ENCODE measurements around the gene PITPNC1. TPM values are rescaled to one million over a fixed set of nuclear protein-coding genes. Genes with fewer than 3 reads are reported as not detected.

PITPNC1 gene
- total RNA-seq, 4 donors from 2014 or later = 8.0 to 20.4 (median 9.6) TPM

DNA sequence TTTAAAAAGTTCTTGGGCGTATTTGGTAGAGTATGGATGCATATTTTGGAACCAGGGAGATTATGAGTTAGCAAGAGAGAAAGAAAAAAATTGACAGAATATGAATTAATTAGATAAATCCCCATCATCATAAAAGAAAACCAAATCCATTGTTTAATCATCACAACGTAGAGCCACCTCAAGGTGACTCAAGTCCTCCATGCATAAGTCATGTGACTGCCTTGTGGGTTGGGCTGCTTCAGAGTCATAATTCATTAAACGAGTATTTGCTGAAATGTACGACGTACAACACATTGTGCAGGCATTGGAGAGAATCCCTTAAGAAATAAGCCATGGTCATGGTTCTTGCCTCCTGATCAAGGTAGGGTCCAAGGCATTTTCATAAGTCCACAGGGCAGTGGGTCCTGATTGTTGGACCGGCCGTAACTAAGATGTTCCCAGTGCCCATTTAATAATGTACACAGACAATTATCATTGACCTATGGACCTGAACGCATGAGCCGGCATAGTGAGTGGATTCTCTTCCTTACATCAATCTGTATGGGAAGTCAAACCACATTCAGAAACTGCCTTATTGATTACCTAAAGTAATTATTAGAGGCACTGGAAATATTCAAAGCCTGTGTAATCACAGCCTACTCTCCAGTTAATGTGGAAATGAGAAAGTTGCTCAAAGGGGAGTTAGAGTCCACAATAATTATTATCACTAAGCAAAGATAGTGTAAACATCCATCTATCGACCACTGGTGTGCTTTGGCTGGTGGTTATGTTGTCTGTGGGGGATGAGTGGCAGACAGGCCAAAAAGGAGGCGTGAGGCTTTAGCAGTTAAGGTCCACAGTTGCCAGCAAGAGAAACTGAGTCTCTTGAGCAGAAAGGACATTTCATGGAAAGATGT is 165.4 kb downstream of the PITPNC1 start:
- WGBS, 2 donors = 76 to 89% methylated on average over 11 of the region's 11 CpGs
- H3K4me1 ChIP-seq = peaks cover 0 to 12% (median 0%) of the 10 kb centered on the region in 4 donors
- no peak overlapping the region for H3K4me3 ChIP-seq
- H3K36me3 ChIP-seq = no peaks in the 10 kb centered on the region
- TF ChIP-seq POLR2A (IDR thresholded peaks at IDR 0.05) = no peak
- TF ChIP-seq, protein P1, sequence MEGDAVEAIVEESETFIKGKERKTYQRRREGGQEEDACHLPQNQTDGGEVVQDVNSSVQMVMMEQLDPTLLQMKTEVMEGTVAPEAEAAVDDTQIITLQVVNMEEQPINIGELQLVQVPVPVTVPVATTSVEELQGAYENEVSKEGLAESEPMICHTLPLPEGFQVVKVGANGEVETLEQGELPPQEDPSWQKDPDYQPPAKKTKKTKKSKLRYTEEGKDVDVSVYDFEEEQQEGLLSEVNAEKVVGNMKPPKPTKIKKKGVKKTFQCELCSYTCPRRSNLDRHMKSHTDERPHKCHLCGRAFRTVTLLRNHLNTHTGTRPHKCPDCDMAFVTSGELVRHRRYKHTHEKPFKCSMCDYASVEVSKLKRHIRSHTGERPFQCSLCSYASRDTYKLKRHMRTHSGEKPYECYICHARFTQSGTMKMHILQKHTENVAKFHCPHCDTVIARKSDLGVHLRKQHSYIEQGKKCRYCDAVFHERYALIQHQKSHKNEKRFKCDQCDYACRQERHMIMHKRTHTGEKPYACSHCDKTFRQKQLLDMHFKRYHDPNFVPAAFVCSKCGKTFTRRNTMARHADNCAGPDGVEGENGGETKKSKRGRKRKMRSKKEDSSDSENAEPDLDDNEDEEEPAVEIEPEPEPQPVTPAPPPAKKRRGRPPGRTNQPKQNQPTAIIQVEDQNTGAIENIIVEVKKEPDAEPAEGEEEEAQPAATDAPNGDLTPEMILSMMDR (IDR thresholded peaks at IDR 0.05) = no peak
- no peak for TF ChIP-seq EP300 (IDR thresholded peaks at IDR 0.05)
- DNase-seq (ENCODE audit: low spot score in 2 of 2) = no peak
- no peaks in the 10 kb centered on the region for H3K27me3 ChIP-seq
- no peaks in the 10 kb centered on the region for H3K9me3 ChIP-seq
- H3K27ac ChIP-seq = no peak overlapping the region

DNA sequence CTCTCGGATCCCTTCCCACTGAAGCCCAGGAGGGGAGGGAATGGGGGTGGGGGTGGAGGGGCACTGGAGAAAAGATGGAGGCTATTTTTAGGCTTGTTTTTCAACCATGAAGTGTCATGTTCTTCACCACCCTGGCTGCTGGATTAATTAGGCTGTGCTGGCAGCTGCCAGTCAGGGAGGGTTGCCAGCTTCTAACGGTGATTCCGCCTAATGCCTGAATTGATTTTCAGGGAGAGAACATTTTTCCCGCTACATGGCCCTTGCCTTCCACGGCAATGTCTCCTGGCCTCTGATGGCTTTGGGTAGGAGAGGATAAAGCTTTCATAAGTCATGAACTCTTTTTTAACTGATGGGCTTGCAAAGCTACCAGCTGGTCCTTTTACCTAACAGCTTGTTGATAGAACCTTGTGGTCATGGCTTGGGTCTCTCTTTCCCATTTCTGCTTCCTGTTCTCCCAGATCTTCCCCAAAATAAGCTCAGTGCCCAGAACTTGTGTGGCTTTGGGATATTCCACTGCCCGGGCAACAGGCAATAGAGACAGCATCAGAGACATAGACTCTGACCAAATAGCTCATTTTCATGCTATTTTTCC is 167.4 kb downstream of the PITPNC1 start:
- Histone ChIP-seq H3K4me3 (no peak overlapping the region), H3K4me1 (peaks cover 0 to 12% (median 0%) of the 10 kb centered on the region in 4 donors), H3K27ac (no peak overlapping the region), H3K36me3 (no peaks in the 10 kb centered on the region), H3K9me3 (no peaks in the 10 kb centered on the region), H3K27me3 (no peaks in the 10 kb centered on the region)
- WGBS, 2 donors = 94 to 96% methylated on average over 6 of the region's 6 CpGs
- no peak for DNase-seq (ENCODE audit: low spot score in 2 of 2)
- TF ChIP-seq POLR2A (IDR thresholded peaks at IDR 0.05) (no peak), EP300 (IDR thresholded peaks at IDR 0.05) (no peak)
- TF ChIP-seq, protein P1 (IDR thresholded peaks at IDR 0.05) = no peak

DNA sequence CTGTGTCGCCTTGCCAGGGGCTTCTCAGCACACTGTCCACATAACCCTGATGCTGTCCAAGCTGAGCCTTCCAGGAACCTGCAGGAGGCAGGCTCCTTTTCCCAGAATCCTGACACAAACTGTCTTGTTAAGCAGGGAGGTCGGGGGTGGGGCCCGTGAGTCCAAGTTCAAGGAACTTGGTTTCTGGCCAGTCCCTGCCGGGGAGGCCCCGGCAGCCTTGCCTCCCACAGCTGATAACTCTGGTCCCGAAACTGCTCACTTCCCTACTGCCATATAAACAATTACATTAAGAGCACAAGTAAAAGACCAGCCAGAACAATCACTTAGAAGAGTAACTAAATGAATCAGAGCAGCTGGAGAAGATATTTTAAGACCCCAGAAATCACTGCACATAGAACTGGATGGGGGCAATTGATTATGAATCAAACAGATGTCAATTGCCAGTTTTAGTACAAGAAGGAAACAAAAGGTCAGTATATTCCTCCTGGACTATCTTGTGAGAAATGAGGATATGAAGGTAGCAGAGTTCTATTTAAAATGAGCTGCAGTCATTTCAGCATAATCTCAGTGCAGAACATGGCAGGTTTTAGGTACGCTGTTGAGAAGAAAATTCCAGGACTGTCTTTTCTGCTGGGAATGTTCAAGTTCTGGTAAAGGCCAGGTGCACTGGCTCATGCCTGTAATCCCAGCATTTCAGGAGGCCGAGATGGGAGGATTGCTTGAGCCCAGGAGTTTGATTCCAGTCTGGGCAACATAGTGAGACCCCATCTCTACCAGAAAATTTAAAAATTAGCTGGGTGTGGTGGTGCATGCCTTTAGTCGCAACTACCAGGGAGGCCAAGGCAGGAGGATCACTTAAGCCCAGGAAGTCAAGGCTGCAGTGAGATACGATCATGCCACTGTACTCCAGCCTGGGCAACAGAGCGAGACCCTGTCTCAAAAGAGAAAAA is 169.8 kb downstream of the PITPNC1 start:
- TF ChIP-seq, protein P1 (IDR thresholded peaks at IDR 0.05) = no peak
- TF ChIP-seq EP300 (IDR thresholded peaks at IDR 0.05) = no peak
- TF ChIP-seq POLR2A (IDR thresholded peaks at IDR 0.05) = no peak
- DNase-seq (ENCODE audit: low spot score in 2 of 2) = no peak
- no peak overlapping the region for H3K27ac ChIP-seq
- no peak overlapping the region for H3K4me3 ChIP-seq
- 48 to 53% methylated on average over 10 to 11 of the region's 11 CpGs for WGBS, 2 donors
- H3K9me3 ChIP-seq = no peaks in the 10 kb centered on the region
- peaks cover 0 to 12% (median 0%) of the 10 kb centered on the region in 4 donors for H3K4me1 ChIP-seq
- no peaks in the 10 kb centered on the region for H3K27me3 ChIP-seq
- no peaks in the 10 kb centered on the region for H3K36me3 ChIP-seq

DNA sequence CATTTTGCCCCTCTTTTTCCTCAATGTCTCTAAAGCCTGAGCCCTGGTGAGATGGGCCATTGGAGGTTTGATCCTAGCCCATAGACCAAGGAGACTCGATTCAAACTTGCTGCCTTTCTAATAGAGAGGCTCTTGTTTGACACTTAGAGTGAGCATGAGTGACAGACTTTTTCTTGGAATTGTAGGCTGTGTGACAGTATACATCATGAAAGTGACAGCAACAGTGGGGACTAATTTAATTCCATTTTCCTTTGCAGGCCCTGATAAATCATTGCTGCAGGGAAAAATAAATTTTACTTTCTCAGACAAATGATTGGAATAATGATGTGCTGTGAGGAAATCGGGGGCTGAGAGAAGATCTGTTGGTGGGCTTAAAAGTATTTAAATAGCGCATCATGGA is 171.6 kb downstream of the PITPNC1 start:
- peaks cover 0 to 12% (median 0%) of the 10 kb centered on the region in 4 donors for H3K4me1 ChIP-seq
- H3K27ac ChIP-seq = no peak overlapping the region
- H3K4me3 ChIP-seq = no peak overlapping the region
- WGBS, 2 donors = 89% methylated on average over 3 of the region's 3 CpGs
- no peaks in the 10 kb centered on the region for H3K9me3 ChIP-seq
- no peaks in the 10 kb centered on the region for H3K27me3 ChIP-seq
- H3K36me3 ChIP-seq = no peaks in the 10 kb centered on the region
- DNase-seq (ENCODE audit: low spot score in 2 of 2) = no peak
- TF ChIP-seq, protein P1 (IDR thresholded peaks at IDR 0.05) = no peak
- TF ChIP-seq EP300 (IDR thresholded peaks at IDR 0.05) (no peak), POLR2A (IDR thresholded peaks at IDR 0.05) (no peak)

All from tibial nerve (tissue), 4 donors.